Left kidney (tissue), 8 donors: ENCODE measurements around the gene ATP5F1A. TPM values are rescaled to one million over a fixed set of nuclear protein-coding genes. Genes with fewer than 3 reads are reported as not detected.
"Not testable (repeated sequence)": the region's sequence is repeated elsewhere in the genome, so short reads cannot be mapped to it uniquely, and the experiment has no call there.

ENCODE experiments used
- DNase-seq: peaks from one replicate; pipeline ENCODE4 v3.0.0-alpha.2; 2013
- long read RNA-seq, 8 donors: transcript quantifications; one replicate each; lab custom pipeline, GENCODE V29; 2026
- polyA plus RNA-seq: library from polyadenylated mRNA; unstranded; fragments of 120-200 nt; gene quantifications from one replicate; pipeline ENCODE4 v1.2.1, GENCODE V29; 2013; ENCODE audit not compliant: insufficient read length

Gene ATP5F1A
- 771 TPM for polyA plus RNA-seq
- long read RNA-seq, donor 1, full-length matches to known transcripts = 289 of 689 reads
- long read RNA-seq, donor 1, partial matches to known transcripts = 390 of 689 reads
- long read RNA-seq, donor 1, other reads (novel, unspliced or antisense) = 10 of 689 reads
- long read RNA-seq, donor 2, full-length matches to known transcripts = 242 of 469 reads
- long read RNA-seq, donor 2, partial matches to known transcripts = 227 of 469 reads
- long read RNA-seq, donor 2, other reads (novel, unspliced or antisense) = 0 of 469 reads
- long read RNA-seq, donor 3, full-length matches to known transcripts = 197 of 471 reads
- long read RNA-seq, donor 3, partial matches to known transcripts = 274 of 471 reads
- long read RNA-seq, donor 3, other reads (novel, unspliced or antisense) = 0 of 471 reads
- long read RNA-seq, donor 4, full-length matches to known transcripts = 32 of 112 reads
- long read RNA-seq, donor 4, partial matches to known transcripts = 80 of 112 reads
- long read RNA-seq, donor 4, other reads (novel, unspliced or antisense) = 0 of 112 reads
- long read RNA-seq, donor 5, full-length matches to known transcripts = 434 of 953 reads
- long read RNA-seq, donor 5, partial matches to known transcripts = 510 of 953 reads
- long read RNA-seq, donor 5, other reads (novel, unspliced or antisense) = 9 of 953 reads
- long read RNA-seq, donor 6, full-length matches to known transcripts = 277 of 626 reads
- long read RNA-seq, donor 6, partial matches to known transcripts = 349 of 626 reads
- long read RNA-seq, donor 6, other reads (novel, unspliced or antisense) = 0 of 626 reads
- long read RNA-seq, donor 7, full-length matches to known transcripts = 340 of 723 reads
- long read RNA-seq, donor 7, partial matches to known transcripts = 383 of 723 reads
- long read RNA-seq, donor 7, other reads (novel, unspliced or antisense) = 0 of 723 reads
- long read RNA-seq, donor 8, full-length matches to known transcripts = 129 of 254 reads
- long read RNA-seq, donor 8, partial matches to known transcripts = 125 of 254 reads
- long read RNA-seq, donor 8, other reads (novel, unspliced or antisense) = 0 of 254 reads

DNA sequence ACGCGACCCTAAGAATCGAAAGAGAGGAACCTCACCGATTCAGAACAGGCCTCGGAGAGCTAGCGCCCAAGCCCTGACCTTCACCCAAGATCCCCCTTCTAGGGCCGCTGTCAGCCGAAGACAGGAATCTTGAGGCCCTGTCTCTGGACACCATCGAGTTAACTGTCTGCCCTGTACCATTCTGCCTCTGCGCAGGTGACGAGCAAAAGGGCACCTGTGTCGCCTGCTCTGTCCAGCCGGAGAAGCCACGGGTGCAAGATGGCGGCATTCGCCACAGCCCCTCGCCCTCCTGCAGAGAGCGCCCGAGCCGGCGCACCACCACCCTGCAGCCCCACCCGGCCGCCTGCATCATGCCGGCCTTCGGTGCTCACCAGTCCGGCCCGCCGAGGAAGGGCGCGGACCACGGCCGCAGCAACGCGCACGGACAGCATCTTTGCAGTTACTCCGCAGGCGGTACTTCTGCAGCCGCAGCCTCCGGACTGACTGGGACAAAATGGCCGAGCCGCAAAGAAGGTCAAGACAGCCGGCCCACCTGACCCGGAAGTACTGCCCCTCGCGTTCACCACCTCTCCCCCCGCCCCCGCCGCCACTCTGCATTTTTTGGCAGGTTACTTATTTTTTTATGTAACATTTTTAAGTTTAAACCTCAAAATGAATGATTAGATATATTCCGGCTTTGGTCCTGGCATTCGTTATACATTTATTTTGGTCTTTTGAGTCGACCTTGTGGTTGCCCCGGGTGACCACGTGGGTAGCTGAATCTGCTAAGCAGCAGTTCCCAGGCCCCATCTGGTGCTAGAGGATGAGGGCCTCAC lies at the start of gene ATP5F1A:
ATP5F1A (minus strand) TSS at position 496 of the 815 bp plus-strand sequence; CDS start at position 431, 65 bp downstream.
- peak; percentile 80 for DNase-seq

DNA sequence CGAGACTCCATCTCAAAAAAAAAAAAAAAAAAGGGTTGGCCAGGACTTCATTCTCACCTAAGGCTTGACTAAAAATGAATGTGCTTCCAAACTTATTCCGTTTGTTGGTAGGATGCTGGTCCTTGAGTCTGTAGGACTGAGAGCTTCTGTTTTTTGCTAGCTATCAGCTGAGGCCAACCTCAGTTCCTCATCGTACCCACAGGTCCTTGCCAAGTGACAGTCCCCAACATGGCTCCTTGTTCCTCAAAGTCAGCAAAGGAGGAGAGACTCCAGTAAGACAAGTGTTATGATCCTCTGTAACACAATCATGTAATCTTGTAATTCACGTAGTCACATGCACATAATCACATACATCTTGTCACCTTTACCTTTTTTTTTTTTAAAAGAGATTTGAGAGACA lies 43.1 kb upstream of the ATP5F1A start:
- no peak for DNase-seq

DNA sequence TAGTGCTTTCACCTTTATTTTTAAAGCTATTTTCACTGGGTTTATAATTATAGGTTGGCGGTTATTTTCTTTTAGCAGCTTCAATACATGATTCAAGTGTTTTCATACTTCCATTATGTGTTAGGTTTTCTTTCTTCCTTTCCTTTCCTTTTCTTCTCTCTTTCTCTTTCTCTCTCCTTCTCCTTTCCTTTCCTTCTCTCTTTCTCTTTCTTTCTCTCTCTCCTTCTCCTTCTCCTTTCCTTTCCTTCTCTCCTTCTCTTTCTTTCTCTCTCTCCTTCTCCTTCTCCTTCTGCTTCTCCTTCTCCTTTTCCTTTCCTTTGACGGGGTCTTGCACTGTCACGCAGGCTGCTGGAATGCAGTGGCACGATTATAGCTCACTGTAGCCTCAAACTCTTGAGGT lies 42.1 kb upstream of the ATP5F1A start:
- DNase-seq = no peak

DNA sequence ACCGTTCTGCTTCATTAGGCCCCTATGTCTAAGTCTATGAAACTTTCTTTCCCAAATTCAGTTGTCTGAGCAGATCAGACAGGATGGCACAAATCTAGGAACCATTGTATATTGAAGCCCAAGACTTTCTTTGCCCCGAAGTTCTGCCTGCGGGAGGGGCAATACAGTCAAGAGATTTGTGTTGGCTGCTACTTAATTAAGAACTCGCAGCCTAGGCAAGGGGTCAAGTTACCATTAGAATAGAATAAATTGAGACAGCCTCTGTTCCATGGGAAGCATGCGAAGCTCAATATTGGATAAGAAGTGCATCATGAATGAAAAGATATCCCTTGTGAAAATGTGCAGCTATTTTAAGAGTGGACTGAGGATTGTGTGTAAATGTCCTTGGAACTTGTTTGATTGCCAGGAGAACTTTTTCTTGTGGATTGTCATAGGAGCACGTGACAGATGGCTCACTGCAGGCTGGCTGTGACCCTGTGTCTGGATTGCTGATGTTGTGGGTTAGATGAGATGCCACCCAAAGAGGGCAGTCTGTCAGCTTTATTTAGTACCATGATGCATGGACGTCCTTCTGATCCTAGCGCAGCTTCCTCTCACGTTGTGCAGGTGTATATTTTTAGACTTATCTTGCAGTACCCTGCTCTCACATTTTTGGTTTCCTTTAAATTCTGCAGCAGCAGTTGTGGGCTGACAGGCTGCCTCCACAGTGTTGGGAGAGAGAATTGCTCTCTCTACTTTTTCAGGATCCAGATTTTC lies 37.0 kb upstream of the ATP5F1A start:
- no peak for DNase-seq

DNA sequence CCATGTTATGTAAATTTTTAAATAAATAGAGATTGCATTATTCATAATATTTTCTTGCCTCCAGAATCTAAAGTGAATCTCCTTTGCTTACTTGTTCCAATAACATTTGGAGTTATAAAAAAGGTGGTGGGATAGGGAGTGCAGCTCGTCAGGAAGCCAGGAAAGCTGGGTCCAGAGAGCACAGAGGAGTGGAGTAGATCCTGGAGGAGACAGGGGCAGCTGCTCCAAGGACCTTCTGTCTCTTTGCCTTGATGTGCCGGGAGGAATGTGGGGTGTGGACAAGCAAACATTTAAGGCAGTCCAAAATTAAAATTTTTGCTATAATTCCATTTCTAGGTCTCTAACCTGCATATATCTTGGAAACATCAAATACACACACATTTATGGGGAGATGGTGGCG lies 35.4 kb upstream of the ATP5F1A start:
- DNase-seq = no peak

DNA sequence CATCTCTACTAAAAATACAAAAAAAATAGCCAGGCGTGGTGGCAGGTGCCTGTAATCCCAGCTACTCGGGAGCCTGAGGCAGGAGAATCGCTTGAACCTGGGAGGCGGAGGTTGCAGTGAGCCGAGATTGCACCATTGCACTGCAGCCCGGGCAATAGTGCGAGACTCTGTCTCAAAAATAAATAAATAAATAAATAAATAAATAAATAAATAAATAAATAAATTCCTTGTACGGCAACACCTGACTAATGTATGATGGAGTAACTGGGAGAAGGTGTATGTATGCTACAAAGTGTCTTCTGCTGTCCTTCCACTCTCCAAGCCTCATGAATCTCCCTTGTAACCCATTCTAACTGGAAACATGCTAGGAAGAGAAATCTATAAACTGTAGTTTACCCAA lies 32.5 kb upstream of the ATP5F1A start:
- not testable (repeated sequence) for DNase-seq

DNA sequence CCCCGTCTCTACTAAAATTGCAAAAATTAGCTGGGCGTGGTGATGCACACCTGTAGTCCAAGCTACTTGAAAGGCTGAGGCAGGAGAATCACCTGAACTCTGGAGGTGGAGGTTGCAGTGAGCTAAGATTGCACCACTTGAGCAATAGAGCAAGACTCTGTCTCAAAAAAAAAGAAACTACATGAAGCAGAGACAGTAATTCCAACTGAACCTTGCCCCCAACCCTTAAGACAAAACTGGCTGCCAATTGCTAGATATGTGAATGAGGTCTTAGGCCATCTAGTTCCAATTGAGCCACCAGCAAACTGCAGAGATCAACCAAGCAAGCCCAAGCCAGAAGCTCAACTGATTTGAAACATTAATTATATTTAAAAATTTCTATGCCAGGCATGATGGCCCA lies 32.0 kb upstream of the ATP5F1A start:
- no peak for DNase-seq

DNA sequence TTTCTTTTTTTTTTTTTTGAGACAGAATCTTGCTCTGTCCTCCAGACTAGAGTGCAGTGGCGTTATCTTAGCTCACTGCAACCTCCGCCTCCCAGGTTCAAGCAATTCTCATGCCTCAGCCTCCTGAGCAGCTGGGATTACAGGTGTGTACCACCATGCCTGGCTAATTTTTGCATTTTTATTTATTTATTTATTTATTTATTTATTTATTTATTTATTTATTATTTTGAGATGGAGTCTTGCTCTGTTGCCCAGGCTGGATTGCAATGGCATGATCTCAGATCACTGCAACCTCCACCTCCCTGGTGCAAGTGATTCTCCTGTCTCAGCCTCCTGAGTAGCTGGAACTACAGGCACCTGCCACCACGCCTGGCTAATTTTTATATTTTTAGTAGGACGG lies 28.5 kb upstream of the ATP5F1A start:
- not testable (repeated sequence) for DNase-seq

DNA sequence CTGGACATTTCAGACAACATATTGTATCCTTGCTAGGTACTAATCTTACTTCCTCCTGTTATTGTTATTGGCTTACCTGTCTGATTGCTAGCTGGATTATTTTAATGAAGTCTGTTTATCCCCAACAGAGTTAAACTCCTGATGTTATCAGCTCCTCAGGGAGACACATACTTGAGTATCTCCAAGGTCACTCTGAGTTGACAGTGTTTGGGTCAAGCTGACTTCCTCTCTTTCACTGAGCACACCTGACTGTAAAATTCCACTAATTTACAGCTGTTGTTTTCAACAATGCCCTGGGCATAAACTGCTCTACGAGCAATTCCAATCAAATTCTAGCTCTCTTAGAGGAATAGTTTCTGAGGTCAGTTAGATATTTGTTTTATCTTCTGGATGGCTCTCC lies 15.7 kb upstream of the ATP5F1A start:
- no peak for DNase-seq

DNA sequence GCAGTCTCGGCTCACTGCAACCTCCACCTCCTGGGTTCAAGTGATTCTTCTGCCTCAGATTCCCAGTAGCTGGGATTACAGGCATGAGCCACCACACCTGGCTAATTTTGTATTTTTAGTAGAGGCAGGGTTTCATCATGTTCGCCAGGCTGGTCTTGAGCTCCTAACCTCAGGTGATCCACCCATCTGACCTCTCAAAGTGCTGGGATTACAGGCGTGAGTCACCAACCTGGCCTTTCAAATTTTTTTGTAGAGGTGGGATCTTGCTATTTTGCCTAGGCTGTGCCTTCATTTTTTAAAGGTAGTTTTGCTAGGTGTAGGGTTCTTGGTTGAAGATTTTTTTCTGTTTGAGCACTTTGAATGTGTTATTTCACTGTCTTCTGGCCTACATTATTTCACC lies 12.3 kb upstream of the ATP5F1A start:
- no peak for DNase-seq

DNA sequence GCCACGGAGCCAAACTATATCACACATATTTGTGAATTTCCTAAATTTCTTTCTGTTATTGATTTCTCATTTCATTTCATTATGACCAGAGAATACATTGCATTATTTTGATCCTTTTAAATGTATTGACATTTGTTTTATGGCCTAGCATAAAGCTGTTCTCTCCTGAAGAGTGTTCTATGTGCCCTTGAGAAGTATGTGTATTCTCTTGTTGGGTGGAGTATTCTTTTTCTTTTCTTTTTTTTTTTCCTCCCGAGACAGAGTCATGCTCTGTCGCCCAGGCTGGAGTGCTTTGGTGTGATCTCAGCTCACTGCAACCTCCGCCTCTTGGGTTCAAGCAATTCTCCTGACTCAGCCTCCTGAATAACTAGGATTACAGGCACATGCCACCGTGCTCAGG lies 11.3 kb upstream of the ATP5F1A start:
- DNase-seq = no peak

DNA sequence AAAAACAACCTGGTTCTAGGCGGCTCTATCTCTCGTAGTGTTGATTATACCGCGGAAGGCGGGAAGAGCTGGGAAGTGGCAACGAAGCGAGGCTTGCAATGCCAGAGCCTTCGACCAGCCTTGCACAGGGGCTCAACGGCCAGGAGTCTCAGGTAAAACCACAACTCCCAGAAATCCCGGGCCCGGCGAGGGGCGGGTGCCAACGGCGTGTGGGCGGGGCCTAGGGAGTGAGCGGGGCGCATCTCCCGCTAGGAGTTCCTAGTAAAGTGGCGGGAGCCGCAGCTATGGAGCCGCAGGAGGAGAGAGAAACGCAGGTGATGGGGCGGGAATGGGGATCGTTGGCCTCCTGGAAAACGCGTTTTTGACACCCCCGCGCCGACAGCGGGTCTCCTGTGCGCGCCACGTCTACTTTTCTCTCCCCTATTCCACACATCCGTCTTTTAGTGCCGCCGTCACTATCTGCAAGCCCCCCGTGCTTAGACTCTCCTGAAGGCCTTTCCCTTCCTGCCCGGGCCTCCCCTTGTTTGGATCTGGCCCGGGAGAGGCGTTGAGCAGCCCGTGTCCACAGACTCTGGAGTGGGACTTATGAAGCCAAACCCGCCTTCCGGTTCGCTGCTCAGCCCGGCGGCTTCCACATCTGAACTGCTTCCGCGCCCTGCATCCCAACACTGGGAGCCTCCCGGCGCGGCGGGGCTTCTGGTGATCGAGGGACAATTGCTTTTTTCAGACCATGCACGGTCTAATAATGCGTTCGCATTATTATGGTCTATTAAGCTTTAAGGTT lies 6.2 kb upstream of the ATP5F1A start, which contains the start of gene HAUS1:
HAUS1 (plus strand) TSS at position 258 of the 784 bp plus-strand sequence; CDS start at position 285, 27 bp downstream.
- DNase-seq = peak; percentile 94

DNA sequence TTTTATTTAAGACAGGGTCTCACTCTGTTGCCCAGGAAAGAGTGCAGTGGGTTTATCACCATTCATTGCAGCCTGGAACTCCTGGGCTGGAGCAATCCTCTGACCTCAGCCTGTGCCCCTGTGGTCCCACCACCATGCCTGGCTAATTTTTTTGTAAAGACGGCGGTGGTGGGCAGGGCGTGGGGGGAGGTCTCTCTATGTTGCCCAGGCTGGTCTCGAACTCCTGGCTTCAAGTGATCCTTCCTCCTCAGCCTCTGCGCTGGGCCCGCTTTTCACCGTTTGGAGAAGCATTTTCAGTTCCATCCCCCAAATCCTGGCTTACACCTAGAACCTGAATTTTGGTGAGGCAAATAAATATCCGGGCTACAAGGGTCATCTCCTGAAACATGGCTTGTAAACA lies 1.4 kb upstream of the ATP5F1A start:
- DNase-seq = no peak

DNA sequence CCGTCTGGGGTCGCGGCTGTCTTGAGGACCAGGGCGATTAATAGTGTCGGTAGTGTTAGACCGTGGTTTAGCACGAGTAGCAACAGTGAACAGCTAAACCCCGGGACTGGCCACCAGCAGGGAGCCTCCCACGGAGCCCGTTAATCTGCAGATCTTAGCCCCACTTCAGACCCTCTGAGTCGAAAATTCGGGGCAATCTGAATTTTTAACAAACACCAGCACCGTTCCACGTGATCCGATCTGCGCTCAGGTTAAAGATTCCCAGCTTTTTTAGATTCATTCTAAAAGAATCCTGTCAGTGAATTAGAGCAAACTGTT lies 479 bp upstream of the ATP5F1A start:
- DNase-seq = no peak

DNA sequence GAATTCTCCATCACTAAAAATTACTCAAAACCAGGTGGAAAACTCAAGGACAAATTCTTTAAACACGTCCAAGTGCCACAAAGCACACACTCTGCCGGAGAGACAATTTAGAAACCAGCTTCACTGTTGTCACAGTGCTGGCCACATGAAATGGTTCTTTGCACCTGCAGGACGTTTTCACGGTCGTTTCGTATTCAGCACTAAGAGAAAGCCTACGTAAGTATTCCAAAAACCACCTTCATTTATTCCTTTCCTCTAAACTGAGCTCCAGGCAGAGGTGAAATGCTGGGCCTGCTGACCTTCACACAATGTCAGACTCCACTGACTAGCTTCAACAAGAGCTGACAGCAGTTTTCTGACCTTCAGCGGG lies 680 bp downstream of the ATP5F1A start:
- no peak for DNase-seq

DNA sequence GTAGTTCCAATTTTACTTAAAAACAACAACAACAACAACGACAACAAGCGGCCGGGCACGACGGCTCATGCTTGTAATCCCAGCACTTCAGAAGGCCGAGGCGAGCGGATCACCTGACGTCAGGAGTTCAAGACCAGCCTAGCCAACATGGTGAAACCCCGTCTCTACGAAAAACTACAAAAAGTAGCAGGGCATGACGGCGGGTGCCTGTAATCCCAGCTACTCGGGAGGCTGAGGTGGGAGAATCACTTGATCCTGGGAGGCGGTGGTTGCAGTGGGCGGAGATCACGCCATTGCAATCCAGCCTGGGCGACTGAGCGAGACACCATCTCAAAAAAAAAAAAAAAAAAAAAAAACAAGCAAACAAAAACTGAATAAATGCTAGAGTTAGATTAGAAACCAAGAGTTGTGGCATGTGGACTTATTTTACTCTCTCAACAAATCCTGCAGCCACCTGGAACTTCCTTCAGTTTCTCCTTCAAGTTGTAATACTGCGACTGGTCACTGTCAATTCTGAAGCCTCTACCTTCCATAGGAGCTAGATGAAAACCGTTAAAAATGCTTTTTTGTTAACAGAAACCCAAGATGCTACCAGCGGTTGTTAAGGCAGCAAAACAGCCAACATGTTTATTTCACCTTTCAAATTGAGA lies 1.3 kb downstream of the ATP5F1A start:
- DNase-seq = no peak

DNA sequence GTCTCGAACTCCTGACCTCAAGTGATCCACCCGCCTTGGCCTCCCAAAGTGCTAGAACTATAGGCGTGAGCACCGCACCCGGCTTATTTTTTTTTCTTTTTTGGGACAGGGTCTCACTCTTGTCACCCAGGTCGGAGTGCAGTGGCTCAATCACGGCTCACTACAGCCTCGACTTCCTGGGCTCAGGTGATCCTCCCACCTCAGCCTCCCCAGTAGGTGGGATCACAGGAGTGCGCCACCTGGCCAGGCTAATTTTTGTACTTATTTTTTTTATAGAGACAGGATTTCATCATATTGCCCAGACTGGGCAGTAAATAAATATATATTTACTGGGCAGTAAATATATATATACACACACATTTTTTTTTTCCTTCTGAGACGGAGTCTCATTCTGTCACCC lies 2.6 kb downstream of the ATP5F1A start:
- no peak for DNase-seq

DNA sequence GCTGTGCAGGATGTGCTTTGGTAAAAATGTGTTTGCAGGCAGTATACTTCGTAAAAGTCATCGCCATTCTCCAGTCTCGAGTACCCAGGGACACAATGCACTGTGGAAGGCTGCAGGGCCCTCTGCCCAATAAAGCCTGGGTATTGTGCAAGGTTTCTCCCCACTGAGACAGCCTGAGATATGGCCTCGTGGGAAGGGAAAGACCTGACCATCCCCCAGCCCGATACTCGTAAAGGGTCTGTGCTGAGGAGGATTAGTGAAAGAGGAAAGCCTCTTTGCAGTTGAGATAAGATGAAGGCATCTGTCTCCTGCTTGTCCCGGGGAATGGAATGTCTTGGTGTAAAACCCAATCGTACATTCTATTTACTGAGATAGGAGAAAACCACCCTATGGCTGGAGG lies 9.6 kb downstream of the ATP5F1A start:
- not testable (repeated sequence) for DNase-seq

DNA sequence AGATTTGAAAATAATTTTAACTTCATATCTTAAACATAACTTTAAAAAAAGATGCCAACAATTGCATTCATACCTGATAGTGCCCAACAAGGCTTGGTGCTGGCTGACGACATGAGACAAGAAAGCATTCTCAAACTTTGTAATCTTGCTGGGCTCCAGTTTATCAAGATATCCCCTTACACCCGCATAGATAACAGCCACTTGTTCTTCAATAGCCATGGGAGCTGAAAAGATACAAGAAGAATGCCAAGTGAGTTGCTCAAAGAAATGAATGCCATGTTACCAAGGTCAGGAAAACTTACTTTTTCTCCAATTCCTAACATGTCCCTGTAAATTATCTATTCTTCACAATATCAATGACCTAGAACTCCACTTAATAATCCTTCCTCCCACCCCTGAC lies 13.7 kb downstream of the ATP5F1A start:
- no peak for DNase-seq

DNA sequence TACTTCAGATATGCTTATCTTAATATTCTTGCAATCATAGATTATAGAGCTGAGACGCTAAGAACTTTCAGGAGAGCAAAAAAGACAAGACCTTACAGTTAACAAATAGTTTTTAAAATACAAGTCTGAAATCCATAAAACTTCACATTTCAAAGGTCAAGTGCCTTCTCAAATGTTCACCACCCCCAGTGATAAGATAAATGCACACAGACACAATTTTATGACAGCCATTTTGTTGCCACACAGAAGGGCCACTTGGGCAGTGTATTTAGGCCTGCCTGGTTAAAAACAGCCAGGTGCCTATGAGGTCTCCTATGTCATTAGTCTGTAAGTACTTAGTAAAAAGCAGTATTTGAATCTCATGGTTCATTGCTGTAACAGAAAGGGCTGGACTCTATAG lies 17.9 kb downstream of the ATP5F1A start:
- no peak for DNase-seq
